Cortex of kidney (tissue), 1 donor: ENCODE results near the gene HECA.

Experiments
- DNase-seq: peaks from one replicate; lab custom pipeline; 2025; lab: John Stamatoyannopoulos, UW

HECA gene

GRCh38 chr6:139161169-139161568 lies 26.3 kb downstream of the HECA start:
- DNase-seq, result no peak

GRCh38 chr6:139161817-139162284 lies 27.0 kb downstream of the HECA start:
- DNase-seq, result no peak

- no peak for DNase-seq
Measured at GRCh38 chr6:139164001-139164400, 29.1 kb downstream of the HECA start.

GRCh38 chr6:139165324-139165723 lies 30.4 kb downstream of the HECA start:
- no peak for DNase-seq

GRCh38 chr6:139166238-139166955 lies 31.5 kb downstream of the HECA start:
- no peak for DNase-seq

- DNase-seq, result no peak
Measured at GRCh38 chr6:139166956-139167313, 32.1 kb downstream of the HECA start.

- no peak for DNase-seq
Measured at GRCh38 chr6:139172151-139172550, 37.3 kb downstream of the HECA start.

GRCh38 chr6:139172567-139172966 lies 37.7 kb downstream of the HECA start:
- DNase-seq, result no peak

- no peak for DNase-seq
Measured at GRCh38 chr6:139173172-139173571, 38.3 kb downstream of the HECA start.

- DNase-seq, result no peak
Measured at GRCh38 chr6:139173822-139174221, 38.9 kb downstream of the HECA start.

- no peak for DNase-seq
Measured at GRCh38 chr6:139174961-139175360, 40.1 kb downstream of the HECA start.

- no peak for DNase-seq
Measured at GRCh38 chr6:139175389-139175948, 40.6 kb downstream of the HECA start.

GRCh38 chr6:139181236-139181635 lies 46.4 kb downstream of the HECA start:
- DNase-seq, result no peak

GRCh38 chr6:139184047-139184446 lies 49.2 kb downstream of the HECA start:
- no peak for DNase-seq

GRCh38 chr6:139184459-139184858 lies 49.6 kb downstream of the HECA start:
- no peak for DNase-seq

- no peak for DNase-seq
Measured at GRCh38 chr6:139186242-139186641, 51.4 kb downstream of the HECA start.

- no peak for DNase-seq
Measured at GRCh38 chr6:139186692-139187091, 51.8 kb downstream of the HECA start.

- DNase-seq, result no peak
Measured at GRCh38 chr6:139187489-139187888, 52.6 kb downstream of the HECA start.

GRCh38 chr6:139189665-139190064 lies 54.8 kb downstream of the HECA start:
- DNase-seq, result no peak

GRCh38 chr6:139194740-139195139 lies 59.9 kb downstream of the HECA start:
- DNase-seq, result no peak

- no peak for DNase-seq
Measured at GRCh38 chr6:139198529-139199288, 63.8 kb downstream of the HECA start.

GRCh38 chr6:139201378-139201777 lies 66.5 kb downstream of the HECA start:
- DNase-seq, result no peak

GRCh38 chr6:139204978-139205377 lies 70.1 kb downstream of the HECA start:
- no peak for DNase-seq
